HCT116 (cell line): Measurements from ENCODE around the gene TBC1D4.

ENCODE experiments used
- POLR2A ChIP-seq: IDR thresholded peaks from 2 replicates; pipeline ENCODE4 v1.7.0; 2011; ENCODE audit warnings: borderline replicate concordance; ENCODE audit not compliant: insufficient read depth, insufficient read length; ENCODE audit errors: extremely low read depth
- TF ChIP-seq, protein P1 (sequence below), 3 experiments: fragments of 200-600 bp in 1 of 3; sonication (generic) in 1 of 3; IDR thresholded peaks in 2 of 3; conservative IDR thresholded peaks in 1 of 3; 2 replicates each; pipeline ENCODE4 v1.5.1; 2012 to 2017; ENCODE audit warnings: low read depth in 2 of 3, low read length in 2 of 3, antibody characterized with exemption in 1 of 3, borderline replicate concordance in 1 of 3, control low read depth in 1 of 3, mild to moderate bottlenecking in 1 of 3, mixed read lengths in 1 of 3, mixed run types in 1 of 3, moderate library complexity in 1 of 3; ENCODE audit not compliant: insufficient read depth in 1 of 3

- TF ChIP-seq, protein P1, sequence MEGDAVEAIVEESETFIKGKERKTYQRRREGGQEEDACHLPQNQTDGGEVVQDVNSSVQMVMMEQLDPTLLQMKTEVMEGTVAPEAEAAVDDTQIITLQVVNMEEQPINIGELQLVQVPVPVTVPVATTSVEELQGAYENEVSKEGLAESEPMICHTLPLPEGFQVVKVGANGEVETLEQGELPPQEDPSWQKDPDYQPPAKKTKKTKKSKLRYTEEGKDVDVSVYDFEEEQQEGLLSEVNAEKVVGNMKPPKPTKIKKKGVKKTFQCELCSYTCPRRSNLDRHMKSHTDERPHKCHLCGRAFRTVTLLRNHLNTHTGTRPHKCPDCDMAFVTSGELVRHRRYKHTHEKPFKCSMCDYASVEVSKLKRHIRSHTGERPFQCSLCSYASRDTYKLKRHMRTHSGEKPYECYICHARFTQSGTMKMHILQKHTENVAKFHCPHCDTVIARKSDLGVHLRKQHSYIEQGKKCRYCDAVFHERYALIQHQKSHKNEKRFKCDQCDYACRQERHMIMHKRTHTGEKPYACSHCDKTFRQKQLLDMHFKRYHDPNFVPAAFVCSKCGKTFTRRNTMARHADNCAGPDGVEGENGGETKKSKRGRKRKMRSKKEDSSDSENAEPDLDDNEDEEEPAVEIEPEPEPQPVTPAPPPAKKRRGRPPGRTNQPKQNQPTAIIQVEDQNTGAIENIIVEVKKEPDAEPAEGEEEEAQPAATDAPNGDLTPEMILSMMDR (IDR thresholded peaks at IDR 0.05 in 2 of 3, conservative IDR thresholded peaks at IDR 0.05 in 1 of 3; ENCODE audit: borderline replicate concordance in 1 of 3, insufficient read depth in 1 of 3, low read depth in 2 of 3, low read length in 2 of 3) = no peak
- TF ChIP-seq POLR2A = no peak
Measured at GRCh38 chr13:75513271-75513670, 31.3 kb upstream of the TBC1D4 start.
